Activated CD8-positive, alpha-beta memory T cell treated with anti-CD3 and anti-CD28 coated beads, Interleukin-2, amount 50 U/mL, for 48 hours (primary cell): Measurements from ENCODE around the gene LZTR1.

ENCODE experiments used
- DNase-seq: peaks from one replicate; pipeline ENCODE4 v3.0.0-alpha.2; 2020

Gene LZTR1

DNA sequence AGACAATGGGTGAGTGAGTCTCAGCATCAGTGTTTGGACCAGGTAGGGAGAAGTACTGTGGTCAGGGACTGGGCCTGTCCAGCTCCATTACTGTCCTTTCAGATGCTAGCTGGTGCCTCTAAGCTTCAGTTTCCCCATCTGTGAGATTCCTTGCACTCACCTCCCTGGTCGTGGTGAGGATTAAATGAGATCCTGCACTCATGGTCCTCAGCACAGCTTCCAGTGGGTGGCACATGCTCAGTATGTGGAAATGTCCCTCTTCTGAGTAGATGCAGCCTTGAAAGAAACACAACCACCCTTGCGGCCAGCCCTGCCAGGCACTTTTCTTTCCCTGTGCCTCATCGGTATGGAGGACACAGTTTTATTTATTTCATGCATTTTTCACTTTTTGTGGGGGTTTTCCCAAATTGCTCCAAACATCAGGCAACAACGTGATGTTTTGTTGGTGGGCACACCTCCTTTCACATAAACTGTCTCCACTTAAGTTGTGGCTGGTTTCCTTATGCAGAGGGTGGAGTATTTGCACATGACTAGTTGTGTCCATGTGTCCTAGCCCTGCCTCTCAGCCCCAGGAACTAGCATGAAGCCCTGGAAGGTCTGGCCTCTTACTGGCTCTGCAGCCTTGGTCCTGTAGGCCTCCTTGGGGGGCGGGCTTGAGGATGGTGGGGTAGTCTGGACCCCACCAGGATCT lies 1.1 kb downstream of the LZTR1 start:
- DNase-seq, result no peak

DNA sequence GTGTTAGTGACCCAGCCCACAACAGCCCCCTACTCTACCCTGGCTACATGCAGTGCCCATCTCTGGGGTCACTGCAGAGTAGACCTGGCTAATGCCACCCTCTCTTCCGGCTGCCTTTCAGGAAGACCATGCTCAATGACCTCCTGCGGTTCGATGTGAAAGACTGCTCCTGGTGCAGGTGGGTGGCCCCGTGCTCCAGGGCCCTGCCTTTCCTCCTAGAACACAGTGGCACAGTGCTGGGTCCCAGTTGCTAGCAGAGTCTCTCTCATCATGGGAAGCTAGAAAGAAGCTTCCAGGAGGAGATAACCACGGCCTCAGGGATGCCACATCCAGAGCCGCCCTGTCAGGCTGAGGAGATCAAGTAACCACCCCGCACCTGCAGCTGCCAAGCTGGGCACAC lies 3.6 kb downstream of the LZTR1 start:
- DNase-seq, result no peak

DNA sequence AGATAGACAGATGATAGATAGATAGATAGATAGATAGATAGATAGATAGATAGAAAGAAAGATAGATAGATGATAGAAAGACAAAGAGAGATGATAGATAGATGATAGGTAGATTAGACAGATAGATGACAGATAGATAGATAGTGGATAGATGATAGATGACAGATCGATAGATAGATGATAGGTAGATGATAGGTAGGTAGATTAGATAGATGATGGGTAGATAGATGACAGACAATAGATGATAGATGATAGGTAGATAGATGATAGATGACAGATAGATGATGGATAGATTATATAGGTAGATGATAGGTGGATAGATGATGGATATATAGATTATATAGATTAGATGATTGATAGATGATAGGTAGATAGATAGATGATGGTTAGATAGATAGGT lies 4.3 kb downstream of the LZTR1 start:
- DNase-seq, result no peak

DNA sequence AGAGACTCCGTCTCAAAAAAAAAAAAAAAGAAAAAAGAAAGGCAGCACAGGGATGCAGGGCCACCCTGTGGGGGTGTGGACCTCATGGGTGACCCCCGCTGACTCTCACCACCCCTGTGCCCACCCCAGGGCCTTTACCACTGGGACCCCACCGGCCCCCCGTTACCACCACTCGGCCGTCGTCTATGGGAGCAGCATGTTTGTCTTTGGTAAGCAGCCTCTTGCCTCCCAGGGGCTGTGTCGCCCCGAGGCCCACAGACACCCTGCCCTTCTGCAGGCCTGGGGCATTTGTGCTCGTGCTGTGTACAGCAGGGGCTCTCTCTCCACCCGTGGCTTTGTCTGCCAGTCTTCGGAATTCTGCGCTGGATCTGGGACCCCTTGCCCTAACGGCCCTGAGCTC lies 5.3 kb downstream of the LZTR1 start:
- DNase-seq, result no peak

DNA sequence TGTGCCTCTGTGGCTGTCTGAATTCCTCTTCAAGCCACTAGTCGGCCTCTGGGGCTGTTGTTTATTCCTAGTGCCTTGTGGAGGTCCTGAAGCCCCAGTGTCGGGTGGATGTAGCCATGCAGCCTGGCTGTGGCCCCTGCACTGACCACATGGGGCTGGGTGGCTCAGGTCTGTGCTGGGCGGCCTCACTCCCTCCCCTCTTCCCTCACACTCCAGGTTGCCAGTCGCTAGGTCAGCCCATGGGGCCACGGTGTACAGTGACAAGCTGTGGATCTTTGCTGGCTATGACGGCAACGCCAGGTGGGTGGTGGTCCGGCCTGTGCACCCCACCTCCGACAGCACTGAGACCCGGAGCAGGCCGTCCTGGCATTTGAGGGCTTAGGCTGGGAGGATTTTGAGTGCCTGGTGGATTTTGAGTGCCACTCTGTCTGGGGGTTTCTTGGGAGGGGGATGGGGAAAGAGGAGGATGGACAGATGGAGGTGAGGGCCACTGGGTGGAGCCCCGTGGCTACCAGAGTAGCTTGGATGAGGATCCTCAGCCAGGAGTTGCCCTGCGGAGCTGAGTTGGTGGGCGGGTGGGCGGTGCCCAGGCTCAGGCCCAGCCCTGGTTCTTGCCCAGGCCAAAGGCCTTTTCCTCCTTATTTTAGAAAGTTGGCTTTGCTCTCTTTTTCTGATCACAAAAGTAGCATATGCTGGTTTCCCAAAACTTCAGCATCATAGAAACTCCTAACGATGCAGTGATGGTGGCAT lies 6.7 kb downstream of the LZTR1 start:
- no peak for DNase-seq

DNA sequence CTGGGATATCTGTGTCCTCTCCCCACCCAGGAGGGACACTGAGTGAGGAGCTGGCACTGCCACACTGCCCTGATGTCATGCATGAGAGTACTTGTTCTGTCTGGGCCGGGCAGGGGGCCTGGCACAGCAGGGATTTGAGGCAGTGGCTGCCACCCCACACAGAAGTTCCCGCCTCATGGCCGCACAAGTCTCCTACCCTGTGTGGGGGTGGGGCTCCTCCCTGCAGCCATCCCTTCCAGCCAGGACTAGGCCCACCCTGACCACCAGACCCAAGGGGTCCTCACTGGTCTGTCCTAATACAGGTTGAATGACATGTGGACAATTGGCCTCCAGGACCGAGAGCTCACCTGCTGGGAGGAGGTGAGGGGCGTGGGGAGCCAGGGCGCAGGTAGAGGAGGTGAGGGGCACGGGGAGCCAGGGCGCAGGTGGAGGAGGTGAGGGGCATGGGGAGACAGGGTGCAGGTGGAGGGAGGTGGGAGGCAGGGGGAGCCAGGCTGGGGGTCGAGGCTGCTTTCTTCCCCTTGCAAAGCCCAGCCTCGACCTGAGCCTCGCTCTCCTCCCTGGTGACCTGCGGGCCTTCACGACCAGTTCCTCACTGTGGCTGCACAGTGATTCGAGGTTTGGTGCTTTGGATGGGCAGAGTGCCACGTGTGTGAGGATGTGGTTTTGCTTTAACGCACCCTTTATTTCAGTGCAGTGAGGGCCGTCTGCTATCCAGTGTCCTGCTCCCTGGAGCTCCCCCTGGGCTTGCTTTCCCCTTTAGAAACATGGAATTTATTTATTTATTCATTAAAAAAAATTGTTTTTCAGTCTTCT lies 7.4 kb downstream of the LZTR1 start:
- DNase-seq, result no peak

DNA sequence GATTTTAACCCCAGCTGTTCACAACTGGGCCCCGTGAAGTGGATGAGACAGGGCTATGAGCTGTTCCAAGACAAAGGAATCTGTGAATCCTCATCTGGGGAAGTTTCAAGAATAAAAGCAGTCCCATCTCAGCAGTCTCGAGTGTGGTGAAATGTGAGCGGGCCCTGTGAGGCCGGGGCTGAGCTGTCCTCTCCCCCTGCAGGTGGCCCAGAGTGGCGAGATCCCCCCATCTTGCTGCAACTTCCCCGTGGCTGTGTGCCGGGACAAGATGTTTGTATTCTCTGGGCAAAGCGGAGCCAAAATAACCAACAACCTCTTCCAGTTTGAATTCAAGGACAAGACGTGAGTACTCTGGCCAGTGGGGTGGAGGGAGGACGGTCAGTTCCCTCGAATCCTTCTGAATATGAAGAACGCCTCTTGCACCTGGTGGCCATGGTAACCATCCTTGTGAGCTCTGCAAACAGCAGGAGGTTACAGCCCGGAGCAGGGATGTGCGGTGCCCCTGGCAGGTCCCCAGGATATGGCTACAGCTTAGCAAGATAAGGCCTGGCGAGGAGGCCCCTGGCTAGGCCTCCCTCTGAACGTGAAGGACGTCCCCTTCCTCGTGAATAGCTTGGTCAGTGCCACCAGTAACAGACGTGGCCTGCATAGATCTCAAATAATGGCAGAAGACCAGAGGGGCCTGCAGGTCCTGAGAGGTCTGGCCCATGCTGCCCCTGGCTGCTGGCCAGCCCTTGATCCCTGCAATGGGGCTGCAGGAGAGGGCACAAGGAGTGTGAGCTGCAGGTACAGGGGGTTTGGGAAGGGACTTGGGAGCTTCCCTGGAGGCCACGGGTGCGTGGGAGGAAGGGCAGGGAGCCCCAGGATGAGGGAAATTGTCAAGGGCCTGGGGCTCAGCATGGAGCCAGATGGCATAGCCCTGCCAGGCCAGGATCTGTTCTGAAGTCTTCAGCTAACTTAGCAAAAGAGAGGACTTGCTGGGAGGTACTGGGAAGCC lies 8.4 kb downstream of the LZTR1 start:
- DNase-seq, result no peak

DNA sequence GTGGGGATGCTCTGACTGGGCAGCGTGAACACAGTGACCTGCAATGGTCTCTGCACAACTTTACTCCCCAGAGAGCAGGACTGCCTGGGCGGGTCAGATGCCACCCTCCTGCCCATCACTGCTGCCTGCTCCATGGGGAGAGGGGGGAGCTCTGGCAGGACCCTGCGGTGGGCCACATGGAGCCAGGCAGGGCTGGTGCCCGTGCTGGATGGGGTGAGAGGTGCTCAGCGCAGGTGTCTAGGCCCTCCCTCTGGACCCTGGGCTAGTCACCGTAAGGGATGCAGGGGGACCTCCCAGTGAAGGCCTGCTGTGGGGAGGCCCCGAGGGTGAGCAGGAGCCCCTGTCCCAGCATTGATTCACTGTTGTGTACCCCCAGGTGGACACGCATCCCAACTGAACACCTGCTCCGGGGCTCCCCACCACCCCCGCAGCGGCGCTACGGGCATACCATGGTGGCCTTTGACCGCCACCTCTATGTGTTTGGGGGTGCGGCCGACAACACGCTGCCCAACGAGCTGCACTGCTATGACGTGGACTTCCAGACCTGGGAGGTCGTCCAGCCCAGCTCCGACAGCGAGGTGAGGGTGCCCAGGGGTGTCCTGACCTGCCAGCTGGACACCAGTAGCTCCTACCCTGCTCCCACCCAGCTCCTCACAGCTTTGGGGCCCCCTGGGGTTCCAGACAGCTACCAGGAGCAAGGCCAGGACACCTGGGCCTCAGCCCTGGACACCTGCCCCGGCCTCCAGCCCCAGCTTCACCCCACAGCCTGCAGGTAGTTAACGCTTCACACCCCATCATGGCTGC lies 9.4 kb downstream of the LZTR1 start:
- DNase-seq, result no peak

DNA sequence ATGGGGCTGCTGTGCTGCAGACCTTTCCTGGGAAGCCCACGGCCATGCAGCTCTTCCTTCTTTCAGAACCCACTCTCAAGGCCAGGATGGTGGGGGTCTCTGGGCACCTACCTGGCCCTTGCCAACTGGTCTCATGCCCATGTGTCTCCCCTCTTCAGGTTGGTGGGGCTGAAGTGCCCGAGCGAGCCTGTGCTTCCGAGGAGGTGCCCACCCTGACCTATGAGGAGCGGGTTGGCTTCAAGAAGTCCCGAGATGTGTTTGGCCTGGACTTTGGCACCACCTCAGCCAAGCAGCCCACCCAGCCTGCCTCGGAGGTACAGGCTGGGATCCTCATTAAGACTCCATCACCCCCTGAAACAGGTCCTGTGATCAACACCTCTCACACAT lies 10.0 kb downstream of the LZTR1 start:
- DNase-seq, result no peak

DNA sequence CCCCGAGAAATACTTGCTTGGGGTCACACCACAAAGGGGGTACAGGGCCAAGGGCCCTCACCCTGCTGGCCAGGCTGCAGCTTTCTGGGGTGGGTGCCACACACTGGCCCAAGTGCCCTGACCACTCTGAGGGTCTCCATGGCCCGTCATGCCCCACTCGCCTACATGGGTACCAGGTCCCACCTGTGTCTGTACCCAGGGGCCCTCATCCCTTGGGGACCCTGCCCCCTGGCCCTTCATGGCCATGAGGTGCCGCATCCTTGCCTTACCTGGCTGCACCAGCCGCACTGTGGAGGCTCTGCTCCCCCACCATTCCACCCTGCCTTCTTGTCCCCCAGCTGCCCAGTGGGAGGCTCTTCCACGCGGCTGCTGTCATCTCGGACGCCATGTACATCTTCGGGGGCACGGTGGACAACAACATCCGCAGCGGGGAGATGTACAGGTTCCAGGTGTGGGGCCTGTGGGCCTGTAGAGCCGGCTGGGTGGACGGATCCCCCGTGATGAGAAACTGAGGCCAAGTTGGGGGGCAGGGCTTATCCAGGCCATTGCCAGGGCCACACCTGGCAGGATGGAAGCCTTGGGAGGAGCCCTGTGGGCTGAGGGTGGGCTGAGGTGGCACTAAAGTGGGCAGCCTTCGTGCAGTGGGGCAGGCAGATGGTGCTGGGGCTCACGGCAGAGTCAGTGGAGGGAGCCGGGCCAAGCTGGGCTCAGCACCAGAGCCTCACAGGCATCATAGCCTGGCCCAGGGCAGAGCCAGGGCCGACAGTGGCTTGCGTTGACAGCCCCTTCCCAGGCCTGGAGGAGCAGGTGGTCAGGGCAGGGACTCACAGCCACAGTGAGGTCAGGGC lies 10.6 kb downstream of the LZTR1 start:
- no peak for DNase-seq

DNA sequence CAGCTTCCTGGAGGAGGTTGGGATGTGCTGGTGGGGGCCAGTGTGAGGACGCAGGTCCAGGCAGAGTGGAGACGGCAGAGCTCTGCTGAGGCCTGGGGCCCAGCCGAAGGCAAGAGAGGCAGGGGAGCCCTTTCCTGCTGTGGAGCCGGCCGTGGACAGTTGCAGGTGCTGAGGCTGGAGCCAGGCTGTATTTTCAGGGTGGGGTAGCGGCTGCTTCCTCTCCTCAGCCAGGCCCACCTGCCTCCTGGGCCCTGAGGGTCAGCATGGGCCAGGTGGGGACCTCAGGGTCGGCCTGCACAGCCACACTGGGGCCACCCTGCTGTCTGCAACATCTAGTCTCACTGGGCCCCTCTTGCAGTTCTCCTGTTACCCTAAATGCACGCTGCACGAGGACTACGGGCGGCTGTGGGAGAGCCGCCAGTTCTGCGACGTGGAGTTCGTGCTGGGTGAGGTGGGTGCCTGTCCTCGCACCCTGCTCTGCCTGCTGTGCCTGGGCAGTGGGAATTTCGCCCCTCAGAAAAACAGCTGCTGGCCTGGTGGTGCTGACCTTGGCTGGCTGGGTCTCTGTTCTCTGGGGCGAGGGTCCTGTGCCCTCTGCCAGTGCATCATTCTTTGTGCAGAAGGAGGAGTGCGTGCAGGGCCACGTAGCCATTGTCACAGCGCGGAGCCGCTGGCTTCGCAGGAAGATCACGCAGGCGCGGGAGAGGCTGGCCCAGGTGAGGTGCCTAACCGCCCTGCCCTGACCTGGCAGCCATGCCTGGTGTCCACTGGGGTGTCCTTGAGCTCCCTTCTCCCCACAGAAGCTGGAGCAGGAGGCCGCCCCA lies 11.4 kb downstream of the LZTR1 start:
- DNase-seq, result no peak

DNA sequence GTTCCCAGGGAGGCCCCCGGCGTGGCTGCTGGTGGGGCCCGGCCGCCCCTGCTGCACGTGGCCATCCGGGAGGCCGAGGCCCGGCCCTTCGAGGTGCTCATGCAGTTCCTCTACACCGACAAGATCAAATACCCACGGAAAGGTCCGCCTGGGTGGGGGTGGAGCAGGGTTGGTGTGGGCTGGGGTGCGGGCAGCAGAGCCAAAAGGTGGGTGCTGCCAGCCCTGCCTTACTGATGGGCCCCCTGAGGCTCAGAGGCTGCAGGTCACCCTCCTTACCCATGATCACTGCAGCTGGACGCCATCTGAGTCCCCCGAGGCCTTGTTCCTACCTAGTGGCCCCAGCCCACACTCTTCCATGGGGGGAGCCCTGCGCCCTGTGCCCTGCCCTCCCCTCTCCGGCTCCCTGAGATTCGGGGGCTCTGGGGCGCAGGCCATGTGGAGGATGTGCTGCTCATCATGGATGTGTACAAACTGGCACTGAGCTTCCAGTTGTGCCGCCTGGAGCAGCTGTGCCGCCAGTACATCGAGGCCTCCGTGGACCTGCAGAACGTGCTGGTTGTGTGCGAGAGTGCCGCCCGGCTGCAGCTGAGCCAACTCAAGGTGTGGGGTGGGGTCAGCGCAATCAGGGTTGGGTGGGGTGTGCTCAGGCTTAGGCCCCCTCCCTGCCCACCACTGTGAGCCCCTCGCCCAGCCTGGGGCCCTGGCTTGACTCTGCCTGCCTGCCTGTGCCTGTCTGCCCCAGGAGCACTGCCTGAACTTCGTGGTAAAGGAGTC lies 12.2 kb downstream of the LZTR1 start:
- no peak for DNase-seq

DNA sequence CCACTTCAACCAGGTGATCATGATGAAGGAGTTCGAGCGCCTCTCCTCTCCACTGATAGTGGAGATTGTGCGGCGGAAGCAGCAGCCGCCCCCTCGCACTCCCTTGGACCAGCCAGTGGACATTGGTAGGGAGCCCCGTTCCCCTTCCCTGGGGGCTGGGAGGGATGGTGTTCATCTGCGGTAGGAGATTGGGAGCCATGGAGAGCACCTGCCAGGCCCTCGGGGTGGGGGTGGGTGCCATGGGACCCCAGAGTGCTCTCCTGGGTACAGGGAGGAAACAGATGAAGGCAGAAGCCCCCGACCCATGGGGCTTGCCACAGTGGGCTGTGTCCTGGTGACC lies 12.8 kb downstream of the LZTR1 start:
- no peak for DNase-seq

DNA sequence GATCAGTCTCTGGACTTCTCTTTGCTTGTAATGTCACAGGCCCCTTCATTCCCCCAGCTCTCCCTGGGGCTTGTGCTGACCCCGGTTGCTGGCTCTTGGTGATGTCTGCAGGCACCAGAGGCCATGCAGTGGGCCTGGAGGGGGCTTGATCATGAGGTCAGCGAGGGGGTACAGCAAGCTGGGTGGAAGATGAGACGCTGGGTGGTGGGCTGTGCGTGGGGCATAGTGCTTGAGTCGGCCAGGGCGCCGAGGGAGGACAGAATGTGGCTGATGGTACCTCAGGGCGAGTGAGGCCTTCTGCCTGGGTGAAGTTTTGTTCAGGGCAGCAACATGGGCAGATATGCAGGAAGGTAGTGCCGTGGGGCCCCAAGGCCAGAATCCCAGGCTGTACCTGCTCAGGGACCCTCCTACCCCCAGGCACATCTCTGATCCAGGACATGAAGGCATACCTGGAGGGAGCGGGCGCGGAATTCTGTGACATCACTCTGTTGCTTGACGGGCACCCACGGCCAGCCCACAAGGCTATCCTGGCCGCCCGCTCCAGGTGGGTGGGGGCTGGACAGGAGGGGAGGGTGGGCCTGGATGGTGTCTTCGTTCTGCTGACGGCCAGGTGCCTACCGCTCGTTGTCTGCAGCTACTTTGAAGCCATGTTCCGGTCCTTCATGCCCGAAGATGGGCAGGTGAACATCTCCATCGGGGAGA lies 13.4 kb downstream of the LZTR1 start:
- no peak for DNase-seq

DNA sequence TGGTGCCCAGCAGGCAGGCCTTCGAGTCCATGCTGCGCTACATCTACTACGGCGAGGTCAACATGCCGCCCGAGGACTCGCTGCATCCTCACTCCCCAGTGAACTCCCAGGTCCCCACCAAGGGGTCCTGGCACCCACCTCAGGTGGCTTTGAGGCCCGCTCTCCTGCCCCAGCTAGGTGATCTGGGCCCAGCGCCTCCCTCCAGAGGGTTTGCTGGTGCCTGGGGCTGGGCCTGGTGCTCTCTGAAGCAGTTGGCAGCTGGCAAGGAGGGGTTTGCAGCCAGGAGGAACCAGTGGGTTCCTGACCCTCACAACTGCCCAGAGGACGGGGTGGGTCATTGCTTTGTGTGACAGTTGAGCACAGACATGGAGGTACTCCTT lies 13.9 kb downstream of the LZTR1 start:
- DNase-seq, result no peak

DNA sequence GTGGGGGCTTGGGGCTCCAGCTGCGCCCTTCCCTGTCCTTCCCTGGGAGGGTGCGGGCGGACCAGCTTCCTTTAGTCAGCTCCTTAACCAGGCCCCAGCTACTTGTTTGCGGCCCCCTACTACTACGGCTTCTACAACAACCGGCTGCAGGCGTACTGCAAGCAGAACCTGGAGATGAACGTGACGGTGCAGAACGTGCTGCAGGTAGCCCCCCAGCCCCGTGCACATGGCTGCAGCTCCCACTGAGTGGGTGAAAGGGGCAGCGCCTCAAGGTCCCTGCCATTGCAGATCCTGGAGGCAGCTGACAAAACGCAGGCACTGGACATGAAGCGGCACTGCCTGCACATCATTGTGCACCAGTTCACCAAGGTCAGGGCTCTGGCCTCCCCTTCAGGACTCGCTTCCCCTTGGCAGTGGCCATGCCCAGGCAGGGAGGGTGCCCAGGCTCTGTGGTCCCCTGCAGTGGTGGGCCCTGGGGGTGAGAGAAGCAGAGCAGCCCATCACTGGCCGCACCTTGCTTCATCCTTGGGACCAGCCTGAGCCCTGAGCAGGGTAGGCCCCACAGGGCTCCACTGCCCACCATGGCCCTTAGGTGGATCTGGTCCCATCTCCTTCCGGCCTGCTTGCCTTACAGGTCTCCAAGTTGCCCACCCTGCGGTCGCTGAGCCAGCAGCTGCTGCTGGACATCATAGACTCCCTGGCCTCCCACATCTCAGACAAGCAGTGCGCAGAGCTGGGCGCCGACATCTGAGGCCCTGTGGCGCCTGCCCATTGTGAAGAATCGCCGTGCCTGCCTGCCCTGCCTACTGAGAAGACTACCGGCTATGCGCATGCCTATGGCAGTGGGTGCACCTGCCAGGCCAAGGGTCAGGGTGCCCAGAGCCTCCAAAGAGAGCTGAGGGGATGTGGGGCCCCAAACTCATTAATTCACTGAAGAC lies 14.8 kb downstream of the LZTR1 start:
- no peak for DNase-seq

DNA sequence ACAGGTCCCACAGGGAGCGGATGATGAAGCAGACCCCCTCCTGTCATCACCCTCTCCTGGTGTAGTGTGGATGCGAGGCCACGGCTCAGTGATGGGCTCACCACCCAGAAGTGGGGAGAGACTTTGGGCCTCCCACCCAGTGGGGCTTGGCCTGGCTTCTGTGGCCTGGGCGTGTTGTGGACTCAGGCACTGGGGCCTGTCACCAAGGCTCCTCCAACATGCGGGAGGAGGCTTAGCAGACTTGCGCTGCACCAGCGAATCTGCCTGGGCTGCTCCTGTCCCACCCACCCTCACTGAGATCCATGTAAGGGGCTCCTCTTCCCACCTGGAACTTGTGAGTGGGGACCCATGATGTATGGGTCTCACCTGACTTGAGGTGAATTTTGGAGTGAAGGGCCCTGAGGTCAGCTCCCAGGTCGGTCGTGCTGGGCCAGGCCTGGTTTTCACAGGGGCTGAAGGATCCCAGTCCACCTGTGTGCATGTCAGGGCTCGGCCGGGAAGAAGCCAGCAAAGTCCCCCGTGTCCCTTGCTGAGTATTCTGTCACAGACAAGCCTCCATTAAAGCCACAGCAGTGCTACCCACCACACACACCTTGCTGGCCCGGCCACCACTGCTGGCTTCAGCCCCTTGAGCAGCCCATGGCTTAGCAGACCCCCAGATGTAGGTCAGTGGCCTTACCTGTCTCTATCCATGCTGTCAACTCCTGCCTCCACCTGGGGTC lies 15.6 kb downstream of the LZTR1 start:
- peak; percentile 56 for DNase-seq
